ENCODE data around the gene IGLON5.

Gene IGLON5

GRCh38 chr19:51372649-51373504 is 61.4 kb downstream of the IGLON5 start, which contains the start of gene NKG7:
Gene NKG7, minus strand, starts transcription at chr19:51372654. Its CDS starts 119 bp downstream, at chr19:51372535.
- DNase-seq (ENCODE audit: low read depth) = peak; percentile 43
- TF ChIP-seq CTCF (IDR thresholded peaks at IDR 0.05; ENCODE audit: low read depth, low read length, missing control alignments) = no peak
- H3K4me3 ChIP-seq (ENCODE audit: low read depth, low read length) = no peak within 1 kb of the TSS

- no peak overlapping the region for H3K4me3 ChIP-seq (ENCODE audit: low read depth, low read length)
- TF ChIP-seq CTCF (IDR thresholded peaks at IDR 0.05; ENCODE audit: low read depth, low read length, missing control alignments) = no peak
- DNase-seq (ENCODE audit: low read depth) = no peak
Observed at GRCh38 chr19:51375504-51376221, 64.2 kb downstream of the IGLON5 start.

DNA sequence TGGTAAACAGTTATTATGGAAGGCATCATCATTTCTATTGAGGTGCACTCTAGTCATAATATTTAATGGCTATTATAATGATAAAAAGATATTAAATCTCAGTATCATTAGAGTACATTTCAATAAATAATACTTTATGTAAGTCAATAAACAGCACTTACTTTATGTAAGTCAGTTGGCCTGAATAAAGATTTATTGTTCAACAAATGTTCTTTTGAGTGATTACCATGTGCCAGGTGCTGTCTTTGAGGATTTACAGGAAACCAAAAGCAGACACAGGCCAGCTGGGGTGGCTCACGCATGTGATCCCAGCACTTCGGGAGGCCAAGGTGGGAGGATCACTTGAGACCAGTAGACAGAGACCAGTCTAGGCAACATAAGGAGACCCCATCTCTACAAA is 66.0 kb downstream of the IGLON5 start:
- no peak overlapping the region for H3K4me3 ChIP-seq (ENCODE audit: low read depth, low read length)
- no peak for DNase-seq (ENCODE audit: low read depth)
- TF ChIP-seq CTCF (IDR thresholded peaks at IDR 0.05; ENCODE audit: low read depth, low read length, missing control alignments) = no peak

- no peak for TF ChIP-seq CTCF (IDR thresholded peaks at IDR 0.05; ENCODE audit: low read depth, low read length, missing control alignments)
- no peak overlapping the region for H3K4me3 ChIP-seq (ENCODE audit: low read depth, low read length)
- no peak for DNase-seq (ENCODE audit: low read depth)
Observed at GRCh38 chr19:51380379-51380778, 68.9 kb downstream of the IGLON5 start.
